Renal pelvis (tissue), 4 donors: ENCODE data around the gene SLC13A3. TPM values are rescaled to one million over a fixed set of nuclear protein-coding genes. Genes with fewer than 3 reads are reported as not detected.

Experiments used
- DNase-seq: peaks from one replicate; pipeline ENCODE4 v3.0.0-alpha.2; 2013
- polyA plus RNA-seq, 3 donors: library from polyadenylated mRNA; unstranded; fragments of 120-200 nt; gene quantifications; one replicate each; pipeline ENCODE4 v1.2.1, GENCODE V29; 2013; ENCODE audit not compliant: insufficient read length in 3 of 3

SLC13A3 gene
- polyA plus RNA-seq, 3 donors: 18.5 to 32.4 (median 20.8) TPM

- DNase-seq: no peak
Observed at GRCh38 chr20:46543033-46543432, 108.2 kb downstream of the SLC13A3 start.

- DNase-seq: no peak
Observed at GRCh38 chr20:46541229-46541935, 109.9 kb downstream of the SLC13A3 start.

GRCh38 chr20:46539113-46539512, 112.1 kb downstream of the SLC13A3 start:
- no peak for DNase-seq

- no peak for DNase-seq
Observed at GRCh38 chr20:46530640-46531039, 120.6 kb downstream of the SLC13A3 start.

GRCh38 chr20:46523696-46524328, 127.4 kb downstream of the SLC13A3 start:
- DNase-seq: peak; percentile 24

GRCh38 chr20:46523108-46523507, 128.2 kb downstream of the SLC13A3 start:
- no peak for DNase-seq

- DNase-seq: peak; percentile 16
Observed at GRCh38 chr20:46520976-46521579, 130.2 kb downstream of the SLC13A3 start.

GRCh38 chr20:46520540-46520939, 130.7 kb downstream of the SLC13A3 start:
- no peak for DNase-seq

GRCh38 chr20:46519471-46520068, 131.7 kb downstream of the SLC13A3 start:
- no peak for DNase-seq

GRCh38 chr20:46512943-46513844, 138.1 kb downstream of the SLC13A3 start, which contains the start of gene ZNF334:
Gene ZNF334, minus strand, starts transcription at chr20:46513559. Its CDS starts 1,457 bp downstream, at chr20:46512102.
- DNase-seq: peak; percentile 79

- no peak for DNase-seq
Observed at GRCh38 chr20:46509523-46509922, 141.7 kb downstream of the SLC13A3 start.

Other genes with a start within 250 kb of the SLC13A3 start
- 10 to 100 TPM; 56.3 to 74.3 (median 67.4) TPM for gene ELMO2, start 244.8 kb downstream of the SLC13A3 start, polyA plus RNA-seq
- gene ZNF334, start 137.9 kb downstream of the SLC13A3 start, polyA plus RNA-seq: 10 to 100 TPM; 24.1 to 44.9 (median 40.5) TPM
- gene OCSTAMP, start 100.8 kb downstream of the SLC13A3 start, polyA plus RNA-seq: under 1 TPM in 1 of 3 donors, not detected in 2; 0.10 TPM
- 10 to 100 TPM; 16.0 to 17.2 (median 16.3) TPM for gene TP53RK, start 38.0 kb upstream of the SLC13A3 start, polyA plus RNA-seq
- 10 to 100 TPM; 15.2 to 18.8 (median 18.0) TPM for gene SLC2A10, start 58.2 kb upstream of the SLC13A3 start, polyA plus RNA-seq
- under 1 TPM; 0.53 to 0.81 (median 0.78) TPM for gene EYA2, start 243.4 kb upstream of the SLC13A3 start, polyA plus RNA-seq